GM12878 (cell line): ENCODE measurements around the gene RBM8A. TPM values are rescaled to one million over a fixed set of nuclear protein-coding genes. Genes with fewer than 3 reads are reported as not detected.

Experiments used
- ATAC-seq: fragments of 200-7000 bp; cut with Tn5 transposase; 3 replicates; pipeline ENCODE4 v1.9.1; 2020; ENCODE audit warnings: mild to moderate bottlenecking, moderate library complexity
- BruUV-seq: library from RNA; stranded (reverse); fragments of 400-500 nt; replicated peaks from 2 replicates; lab custom pipeline; 2021; lab: Mats Ljungman, UMichigan
- CTCF ChIA-PET: fragments of 300-600 bp; sonication (Branson Sonifier 250); formaldehyde crosslinking; extraction: SDS; loops from one replicate; lab custom pipeline; 2021; ENCODE audit warnings: inconsistent platforms; lab: Yijun Ruan, JAX
- POLR2A ChIA-PET: fragments of 350-600 bp; formaldehyde crosslinking; extraction: SDS; loops from one replicate; lab custom pipeline; 2021; ENCODE audit warnings: inconsistent platforms; lab: Charles Lee
- RAD21 ChIA-PET: fragments of 300-600 bp; sonication (Branson Sonifier 250); formaldehyde crosslinking; loops from one replicate; lab custom pipeline; 2023; ENCODE audit warnings: antibody characterized with exemption; ENCODE audit not compliant: unreplicated experiment; lab: Charles Lee
- SMC1A ChIA-PET: fragments of 300-600 bp; sonication (Branson Sonifier 250); formaldehyde crosslinking; loops from one replicate; lab custom pipeline; 2023; ENCODE audit not compliant: unreplicated experiment, uncharacterized antibody; lab: Charles Lee
- DNase-seq: peaks from one replicate; pipeline ENCODE4 v3.0.0-alpha.2; 2011; ENCODE audit warnings: low read depth, low spot score
- FAIRE-seq: peaks from 3 replicates; lab custom pipeline; 2011; peaks lifted over from hg19 to GRCh38; lab: Jason Lieb, UNC
- H2AFZ ChIP-seq: 2 replicates; pipeline ENCODE4 v1.6.0; 2011; ENCODE audit warnings: low read depth, low read length, control low read depth; ENCODE audit not compliant: control insufficient read depth
- H3K27ac ChIP-seq: 2 replicates; pipeline ENCODE4 v1.5.1; 2011; ENCODE audit warnings: control low read depth; ENCODE audit not compliant: control insufficient read depth, insufficient read depth
- H3K27me3 ChIP-seq, 2 experiments: replicated peaks in 1 of 2; 2 replicates each; pipeline versions ENCODE4 v1.6.0 to v1.6.1; 2011; ENCODE audit warnings: low read length in 1 of 2; ENCODE audit not compliant: control insufficient read depth in 2 of 2, insufficient read depth in 2 of 2
- H3K36me3 ChIP-seq, 2 experiments: 2 replicates each; pipeline ENCODE4 v1.5.1; 2011; ENCODE audit warnings: low read length in 1 of 2; ENCODE audit not compliant: control insufficient read depth in 2 of 2, insufficient read depth in 2 of 2
- H3K4me1 ChIP-seq: 2 replicates; pipeline ENCODE4 v1.6.1; 2011; ENCODE audit warnings: mild to moderate bottlenecking, low read length, moderate library complexity, mixed read lengths; ENCODE audit not compliant: control insufficient read depth, insufficient read depth
- H3K4me2 ChIP-seq: 2 replicates; pipeline ENCODE4 v1.6.0; 2011; ENCODE audit warnings: control low read depth; ENCODE audit not compliant: control insufficient read depth, insufficient read depth
- H3K4me3 ChIP-seq: fragments of 200-600 bp; sonication (generic); 2 replicates; pipeline ENCODE4 v1.5.1; 2016
- H3K79me2 ChIP-seq: 2 replicates; pipeline ENCODE4 v1.6.0; 2011; ENCODE audit warnings: low read length; ENCODE audit not compliant: control insufficient read depth, insufficient read depth
- H3K9ac ChIP-seq: 2 replicates; pipeline ENCODE4 v1.8.0; 2011; ENCODE audit warnings: low read length, control low read depth, mixed read lengths; ENCODE audit not compliant: control insufficient read depth, insufficient read depth
- H3K9me3 ChIP-seq: replicated peaks from 3 replicates; pipeline ENCODE4 v1.5.1; 2011; ENCODE audit warnings: mild to moderate bottlenecking, low read length; ENCODE audit not compliant: control insufficient read depth, insufficient read depth
- H4K20me1 ChIP-seq: 2 replicates; pipeline ENCODE4 v1.6.0; 2011; ENCODE audit not compliant: control insufficient read depth, insufficient read depth
- BHLHE40 ChIP-seq, 2 experiments: fragments of 450-650 bp in 1 of 2; IDR thresholded peaks; 2 replicates each; pipeline ENCODE4 v1.6.1; 2011 to 2017; ENCODE audit warnings: low read depth in 2 of 2, borderline replicate concordance in 1 of 2, improper control_type of control experiment in 1 of 2, low read length in 1 of 2, mild to moderate bottlenecking in 1 of 2
- BRCA1 ChIP-seq: IDR thresholded peaks from 2 replicates; pipeline ENCODE4 v1.6.1; 2011; ENCODE audit warnings: low read depth, low read length, improper control_type of control experiment
- GATAD2B ChIP-seq: fragments of 450-650 bp; conservative IDR thresholded peaks from 2 replicates; pipeline ENCODE4 v1.6.1; 2017; ENCODE audit warnings: low read depth, mild to moderate bottlenecking, moderate library complexity
- JUND ChIP-seq: IDR thresholded peaks from 2 replicates; pipeline ENCODE4 v1.6.1; 2012; ENCODE audit warnings: low read depth, mild to moderate bottlenecking, low read length, improper control_type of control experiment, moderate library complexity
- MXI1 ChIP-seq: fragments of 150-350 bp; IDR thresholded peaks from 2 replicates; pipeline ENCODE4 v1.6.1; 2011; ENCODE audit warnings: low read depth, mild to moderate bottlenecking, inconsistent platforms, low read length, improper control_type of control experiment
- NFYB ChIP-seq: IDR thresholded peaks from 2 replicates; pipeline ENCODE4 v1.6.1; 2011; ENCODE audit warnings: low read depth, mild to moderate bottlenecking, low read length, improper control_type of control experiment, moderate library complexity; ENCODE audit not compliant: insufficient read depth
- RCOR1 ChIP-seq: conservative IDR thresholded peaks from 2 replicates; pipeline ENCODE4 v1.6.1; 2012; ENCODE audit warnings: low read depth, low read length, improper control_type of control experiment
- RFX5 ChIP-seq: IDR thresholded peaks from 2 replicates; pipeline ENCODE4 v1.6.1; 2011; ENCODE audit warnings: low read depth, low read length, improper control_type of control experiment
- SMAD1 ChIP-seq: fragments of 450-650 bp; IDR thresholded peaks from 2 replicates; pipeline ENCODE4 v1.6.1; 2018; ENCODE audit warnings: mild to moderate bottlenecking, low read depth; ENCODE audit not compliant: partially characterized antibody
- SRF ChIP-seq, 2 experiments: IDR thresholded peaks; 2 replicates each; pipeline ENCODE4 v1.6.1; 2011; ENCODE audit warnings: low read depth in 2 of 2, low read length in 2 of 2, mild to moderate bottlenecking in 1 of 2, moderate library complexity in 1 of 2
- SUZ12 ChIP-seq: fragments of 200-600 bp; sonication (generic); IDR thresholded peaks from one replicate; pipeline ENCODE4 v1.6.1; 2018; ENCODE audit warnings: antibody characterized with exemption, mild to moderate bottlenecking; ENCODE audit not compliant: unreplicated experiment
- WGBS: methylation state at CpG from one replicate; pipeline ENCODE4 v1.1.6; 2016; ENCODE audit warnings: low lambda C conversion rate; ENCODE audit not compliant: insufficient replicate concordance, insufficient coverage; ENCODE audit errors: missing lambda C conversion rate; 5-methylcytosine and 5-hydroxymethylcytosine counted together
- in situ Hi-C: fragments of 300-500 bp; cut with MboI; formaldehyde crosslinking; loops from 9 replicates; pipeline ENCODE4 v1.14.3; 2018; ENCODE audit warnings: mixed read lengths
- intact Hi-C: fragments of 100-400 bp; cut with micrococcal nuclease; formaldehyde crosslinking; loops from one replicate; pipeline ENCODE4 v1.14.2; 2022; ENCODE audit not compliant: unreplicated experiment
- polyA plus RNA-seq, 11 experiments: library from polyadenylated mRNA; depleted of rRNA in 4 of 11; unstranded in 6 of 11; stranded (reverse) in 5 of 11; fragments of >200 nt; fragmentation: Nextera tagmentation in 4 of 11; fragmentation: Illumina TruSeq in 1 of 11; extraction: Ambion mirVana in 4 of 11; extraction: Trizol in 1 of 11; gene quantifications; 1 replicate in 1 of 11; 2 replicates in 10 of 11; pipeline versions ENCODE4 v1.2.1 to v1.2.3, GENCODE V29; 2011 to 2016; ENCODE audit warnings: inconsistent platforms in 2 of 11, missing spikeins in 2 of 11, low read depth in 1 of 11
- total RNA-seq, 4 experiments: library from RNA; depleted of rRNA in 3 of 4; stranded (reverse); fragments of >200 nt in 3 of 4; fragmentation: Illumina TruSeq in 1 of 4; extraction: Trizol in 1 of 4; gene quantifications; 2 replicates each; pipeline versions ENCODE4 v1.2.1 to v1.2.3, GENCODE V29; 2013 to 2021
- TF ChIP-seq, protein P1 (sequence below): IDR thresholded peaks from 2 replicates; pipeline ENCODE4 v1.6.1; 2012; ENCODE audit warnings: low read length, inconsistent platforms
- TF ChIP-seq, protein P2 (sequence below): fragments of 450-650 bp; conservative IDR thresholded peaks from 2 replicates; pipeline ENCODE4 v1.6.1; 2017; ENCODE audit warnings: mild to moderate bottlenecking, moderate library complexity
- TF ChIP-seq, protein P3 (sequence below): fragments of 450-650 bp; IDR thresholded peaks from 2 replicates; pipeline ENCODE4 v1.6.1; 2014; ENCODE audit warnings: mild to moderate bottlenecking
- TF ChIP-seq, protein P4 (sequence below): fragments of 450-650 bp; IDR thresholded peaks from 2 replicates; pipeline ENCODE4 v1.6.1; 2017; ENCODE audit warnings: low read depth, mild to moderate bottlenecking, moderate library complexity
- TF ChIP-seq, protein P5 (sequence below): IDR thresholded peaks from 2 replicates; pipeline ENCODE4 v1.6.1; 2012; ENCODE audit warnings: low read depth, low read length, improper control_type of control experiment

RBM8A gene
- total and polyA plus RNA-seq, 10 of the 15 experiments (the other 5 are each of a cell fraction or from before 2014, with no cell fraction given), result 110 to 1,248 (median 248) TPM

DNA sequence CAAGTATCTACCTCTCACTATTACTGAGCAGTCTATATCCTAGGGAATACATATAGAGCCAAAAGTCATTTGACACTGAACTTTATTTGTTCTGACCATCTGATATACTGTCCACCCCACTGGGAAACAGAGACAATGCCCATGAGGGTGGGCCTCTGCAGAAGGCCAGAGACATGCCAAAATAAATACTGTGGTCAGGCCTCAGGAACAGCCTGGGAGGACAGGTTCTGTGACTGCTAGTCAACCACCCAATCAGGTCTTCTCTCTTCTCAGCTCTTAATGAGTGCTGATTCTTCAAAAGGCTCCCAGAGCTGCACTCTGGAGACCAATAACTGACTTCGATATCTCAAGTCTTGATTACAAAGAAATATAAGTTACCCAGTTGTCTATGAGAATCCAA is 36.1 kb downstream of the RBM8A start:
- ChIA-PET CTCF (interaction anchor here (0.8 to 5.9 kb wide), 24 partner anchors 8 to 141 kb away, joined by 3 to 66 read pairs (median 6); partner anchors contain the start of genes ANKRD34A, ITGA10, LIX1L and NUDT17), RAD21 (interaction anchor here (0.8 to 2.8 kb wide), 8 partner anchors 17 to 121 kb away, joined by 3 to 10 read pairs (median 6); partner anchors contain the start of genes LIX1L, NUDT17 and PIAS3), POLR2A (interaction anchor here (1.0 kb wide), 1 partner anchor 31 kb away, joined by 3 read pairs; no protein-coding TSS in a partner anchor), SMC1A (interaction anchor here (0.6 to 2.7 kb wide), 18 partner anchors 8 to 130 kb away, joined by 3 to 12 read pairs (median 4); partner anchors contain the start of genes HJV and PIAS3)
- no peaks in the 10 kb centered on the region for H3K27me3 ChIP-seq
- DNase-seq (no peak), ATAC-seq (no peak), FAIRE-seq (no peak)
- no TSS peak for BruUV-seq
- H3K4me3 ChIP-seq, result no peak overlapping the region
- H3K4me1 ChIP-seq, result no peaks in the 10 kb centered on the region
- 17% methylated on average over 1 of the region's 1 CpG for WGBS
- intact Hi-C loops (loop anchor here (1.0 kb wide), 1 partner anchor 122 kb away; no protein-coding TSS in a partner anchor), in situ Hi-C loops (no loop called here)
- H3K9ac ChIP-seq, result no peak overlapping the region
- H3K4me2 ChIP-seq, result no peak overlapping the region
- H3K27ac ChIP-seq, result no peak overlapping the region
- H3K79me2 ChIP-seq, result no peaks in the 10 kb centered on the region
- H2AFZ ChIP-seq, result no peak overlapping the region
- no peaks in the 10 kb centered on the region for H4K20me1 ChIP-seq
- no peaks in the 10 kb centered on the region for H3K9me3 ChIP-seq
- H3K36me3 ChIP-seq, result no peaks in the 10 kb centered on the region
- TF ChIP-seq, protein P1, sequence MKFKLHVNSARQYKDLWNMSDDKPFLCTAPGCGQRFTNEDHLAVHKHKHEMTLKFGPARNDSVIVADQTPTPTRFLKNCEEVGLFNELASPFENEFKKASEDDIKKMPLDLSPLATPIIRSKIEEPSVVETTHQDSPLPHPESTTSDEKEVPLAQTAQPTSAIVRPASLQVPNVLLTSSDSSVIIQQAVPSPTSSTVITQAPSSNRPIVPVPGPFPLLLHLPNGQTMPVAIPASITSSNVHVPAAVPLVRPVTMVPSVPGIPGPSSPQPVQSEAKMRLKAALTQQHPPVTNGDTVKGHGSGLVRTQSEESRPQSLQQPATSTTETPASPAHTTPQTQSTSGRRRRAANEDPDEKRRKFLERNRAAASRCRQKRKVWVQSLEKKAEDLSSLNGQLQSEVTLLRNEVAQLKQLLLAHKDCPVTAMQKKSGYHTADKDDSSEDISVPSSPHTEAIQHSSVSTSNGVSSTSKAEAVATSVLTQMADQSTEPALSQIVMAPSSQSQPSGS, result no peak
- TF ChIP-seq, protein P2, sequence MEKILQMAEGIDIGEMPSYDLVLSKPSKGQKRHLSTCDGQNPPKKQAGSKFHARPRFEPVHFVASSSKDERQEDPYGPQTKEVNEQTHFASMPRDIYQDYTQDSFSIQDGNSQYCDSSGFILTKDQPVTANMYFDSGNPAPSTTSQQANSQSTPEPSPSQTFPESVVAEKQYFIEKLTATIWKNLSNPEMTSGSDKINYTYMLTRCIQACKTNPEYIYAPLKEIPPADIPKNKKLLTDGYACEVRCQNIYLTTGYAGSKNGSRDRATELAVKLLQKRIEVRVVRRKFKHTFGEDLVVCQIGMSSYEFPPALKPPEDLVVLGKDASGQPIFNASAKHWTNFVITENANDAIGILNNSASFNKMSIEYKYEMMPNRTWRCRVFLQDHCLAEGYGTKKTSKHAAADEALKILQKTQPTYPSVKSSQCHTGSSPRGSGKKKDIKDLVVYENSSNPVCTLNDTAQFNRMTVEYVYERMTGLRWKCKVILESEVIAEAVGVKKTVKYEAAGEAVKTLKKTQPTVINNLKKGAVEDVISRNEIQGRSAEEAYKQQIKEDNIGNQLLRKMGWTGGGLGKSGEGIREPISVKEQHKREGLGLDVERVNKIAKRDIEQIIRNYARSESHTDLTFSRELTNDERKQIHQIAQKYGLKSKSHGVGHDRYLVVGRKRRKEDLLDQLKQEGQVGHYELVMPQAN, result no peak
- TF ChIP-seq JUND (no peak), RFX5 (no peak), SMAD1 (no peak), MXI1 (no peak), RCOR1 (no peak), SUZ12 (no peak), NFYB (no peak), BRCA1 (no peak), BHLHE40 (IDR thresholded peaks at IDR 0.05; ENCODE audit: borderline replicate concordance in 1 of 2, low read depth in 2 of 2, low read length in 1 of 2) (no peak), GATAD2B (no peak), SRF (IDR thresholded peaks at IDR 0.05; ENCODE audit: low read depth in 2 of 2, low read length in 2 of 2) (no peak)
- TF ChIP-seq, protein P3, sequence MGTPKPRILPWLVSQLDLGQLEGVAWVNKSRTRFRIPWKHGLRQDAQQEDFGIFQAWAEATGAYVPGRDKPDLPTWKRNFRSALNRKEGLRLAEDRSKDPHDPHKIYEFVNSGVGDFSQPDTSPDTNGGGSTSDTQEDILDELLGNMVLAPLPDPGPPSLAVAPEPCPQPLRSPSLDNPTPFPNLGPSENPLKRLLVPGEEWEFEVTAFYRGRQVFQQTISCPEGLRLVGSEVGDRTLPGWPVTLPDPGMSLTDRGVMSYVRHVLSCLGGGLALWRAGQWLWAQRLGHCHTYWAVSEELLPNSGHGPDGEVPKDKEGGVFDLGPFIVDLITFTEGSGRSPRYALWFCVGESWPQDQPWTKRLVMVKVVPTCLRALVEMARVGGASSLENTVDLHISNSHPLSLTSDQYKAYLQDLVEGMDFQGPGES, result no peak
- TF ChIP-seq, protein P4, sequence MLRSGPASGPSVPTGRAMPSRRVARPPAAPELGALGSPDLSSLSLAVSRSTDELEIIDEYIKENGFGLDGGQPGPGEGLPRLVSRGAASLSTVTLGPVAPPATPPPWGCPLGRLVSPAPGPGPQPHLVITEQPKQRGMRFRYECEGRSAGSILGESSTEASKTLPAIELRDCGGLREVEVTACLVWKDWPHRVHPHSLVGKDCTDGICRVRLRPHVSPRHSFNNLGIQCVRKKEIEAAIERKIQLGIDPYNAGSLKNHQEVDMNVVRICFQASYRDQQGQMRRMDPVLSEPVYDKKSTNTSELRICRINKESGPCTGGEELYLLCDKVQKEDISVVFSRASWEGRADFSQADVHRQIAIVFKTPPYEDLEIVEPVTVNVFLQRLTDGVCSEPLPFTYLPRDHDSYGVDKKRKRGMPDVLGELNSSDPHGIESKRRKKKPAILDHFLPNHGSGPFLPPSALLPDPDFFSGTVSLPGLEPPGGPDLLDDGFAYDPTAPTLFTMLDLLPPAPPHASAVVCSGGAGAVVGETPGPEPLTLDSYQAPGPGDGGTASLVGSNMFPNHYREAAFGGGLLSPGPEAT, result no peak
- TF ChIP-seq, protein P5, sequence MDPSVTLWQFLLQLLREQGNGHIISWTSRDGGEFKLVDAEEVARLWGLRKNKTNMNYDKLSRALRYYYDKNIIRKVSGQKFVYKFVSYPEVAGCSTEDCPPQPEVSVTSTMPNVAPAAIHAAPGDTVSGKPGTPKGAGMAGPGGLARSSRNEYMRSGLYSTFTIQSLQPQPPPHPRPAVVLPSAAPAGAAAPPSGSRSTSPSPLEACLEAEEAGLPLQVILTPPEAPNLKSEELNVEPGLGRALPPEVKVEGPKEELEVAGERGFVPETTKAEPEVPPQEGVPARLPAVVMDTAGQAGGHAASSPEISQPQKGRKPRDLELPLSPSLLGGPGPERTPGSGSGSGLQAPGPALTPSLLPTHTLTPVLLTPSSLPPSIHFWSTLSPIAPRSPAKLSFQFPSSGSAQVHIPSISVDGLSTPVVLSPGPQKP, result no peak
